HL-60/S4 (cell line): ENCODE measurements around the gene TMEM248.
"Not testable (repeated sequence)": the region's sequence is repeated elsewhere in the genome, so short reads cannot be mapped to it uniquely, and the experiment has no call there.

Experiments
- in situ Hi-C: fragments of 300-500 bp; cut with MboI; formaldehyde crosslinking; loops from 2 replicates; pipeline ENCODE4 v1.14.3; 2022; ENCODE audit warnings: low sequenced_read_pairs

TMEM248 gene

GRCh38 chr7:66908598-66908997 lies 12.4 kb upstream of the TMEM248 start:
- in situ Hi-C loops = not testable (repeated sequence)

GRCh38 chr7:66910789-66911188 lies 10.2 kb upstream of the TMEM248 start:
- in situ Hi-C loops = no loop called here

GRCh38 chr7:66911191-66911590 lies 9.8 kb upstream of the TMEM248 start:
- in situ Hi-C loops = not testable (repeated sequence)

- in situ Hi-C loops = no loop called here
Observed at GRCh38 chr7:66912195-66912594, 8.8 kb upstream of the TMEM248 start.

- in situ Hi-C loops = no loop called here
Observed at GRCh38 chr7:66913118-66914037, 7.6 kb upstream of the TMEM248 start.

GRCh38 chr7:66917904-66918303 lies 3.1 kb upstream of the TMEM248 start:
- in situ Hi-C loops = not testable (repeated sequence)

- in situ Hi-C loops = no loop called here
Observed at GRCh38 chr7:66919304-66919703, 1.7 kb upstream of the TMEM248 start.

GRCh38 chr7:66919704-66920103 lies 1.3 kb upstream of the TMEM248 start:
- in situ Hi-C loops = no loop called here

- in situ Hi-C loops = no loop called here
Observed at GRCh38 chr7:66920256-66920655, 769 bp upstream of the TMEM248 start.

- in situ Hi-C loops = no loop called here
Observed at GRCh38 chr7:66921396-66921917, 432 bp downstream of the TMEM248 start.

- in situ Hi-C loops = no loop called here
Observed at GRCh38 chr7:66921918-66922486, 977 bp downstream of the TMEM248 start.

GRCh38 chr7:66925255-66925654 lies 4.2 kb downstream of the TMEM248 start:
- in situ Hi-C loops = no loop called here

GRCh38 chr7:66927348-66927948 lies 6.4 kb downstream of the TMEM248 start:
- in situ Hi-C loops = no loop called here

GRCh38 chr7:66928388-66928787 lies 7.4 kb downstream of the TMEM248 start:
- in situ Hi-C loops = no loop called here

- in situ Hi-C loops = no loop called here
Observed at GRCh38 chr7:66929165-66929564, 8.1 kb downstream of the TMEM248 start.

GRCh38 chr7:66929935-66930334 lies 8.9 kb downstream of the TMEM248 start:
- in situ Hi-C loops = no loop called here

GRCh38 chr7:66930341-66930740 lies 9.3 kb downstream of the TMEM248 start:
- in situ Hi-C loops = no loop called here

- in situ Hi-C loops = no loop called here
Observed at GRCh38 chr7:66933469-66933868, 12.4 kb downstream of the TMEM248 start.

GRCh38 chr7:66937940-66938339 lies 16.9 kb downstream of the TMEM248 start:
- in situ Hi-C loops = no loop called here

GRCh38 chr7:66939325-66939724 lies 18.3 kb downstream of the TMEM248 start:
- in situ Hi-C loops = no loop called here

- in situ Hi-C loops = no loop called here
Observed at GRCh38 chr7:66946545-66946944, 25.5 kb downstream of the TMEM248 start.
